ENCODE results near the gene BRIP1.

The BRIP1 gene

GRCh38 chr17:61658183-61658582 lies 205.1 kb downstream of the BRIP1 start:
- Histone ChIP-seq H3K4me1 (ENCODE audit: control insufficient read depth in 1 of 2, insufficient read depth in 2 of 2, low read length in 2 of 2) (no peaks in the 10 kb centered on the region), H3K27me3 (ENCODE audit: low read depth, low read length) (no peaks in the 10 kb centered on the region), H3K27ac (ENCODE audit: low read length) (no peak overlapping the region), H3K36me3 (ENCODE audit: control insufficient read depth in 1 of 2, insufficient read depth in 2 of 2, low read length in 2 of 2) (no peaks in the 10 kb centered on the region), H3K9me3 (ENCODE audit: control insufficient read depth in 1 of 2, low read length in 2 of 2) (peaks cover 0 to 3% of the 10 kb centered on the region in 2 donors), H3K4me3 (ENCODE audit: low read depth in 1 of 2, low read length in 2 of 2) (no peak overlapping the region)

GRCh38 chr17:61657338-61657737 lies 206.0 kb downstream of the BRIP1 start:
- peaks cover 0 to 3% of the 10 kb centered on the region in 2 donors for H3K9me3 ChIP-seq (ENCODE audit: control insufficient read depth in 1 of 2, low read length in 2 of 2)
- H3K36me3 ChIP-seq (ENCODE audit: control insufficient read depth in 1 of 2, insufficient read depth in 2 of 2, low read length in 2 of 2) = no peaks in the 10 kb centered on the region
- H3K4me1 ChIP-seq (ENCODE audit: control insufficient read depth in 1 of 2, insufficient read depth in 2 of 2, low read length in 2 of 2) = no peaks in the 10 kb centered on the region
- H3K27me3 ChIP-seq (ENCODE audit: low read depth, low read length) = no peaks in the 10 kb centered on the region
- no peak overlapping the region for H3K4me3 ChIP-seq (ENCODE audit: low read depth in 1 of 2, low read length in 2 of 2)
- no peak overlapping the region for H3K27ac ChIP-seq (ENCODE audit: low read length)

GRCh38 chr17:61656721-61657217 lies 206.6 kb downstream of the BRIP1 start:
- Histone ChIP-seq H3K4me1 (ENCODE audit: control insufficient read depth in 1 of 2, insufficient read depth in 2 of 2, low read length in 2 of 2) (no peaks in the 10 kb centered on the region), H3K4me3 (ENCODE audit: low read depth in 1 of 2, low read length in 2 of 2) (no peak overlapping the region), H3K27ac (ENCODE audit: low read length) (no peak overlapping the region), H3K36me3 (ENCODE audit: control insufficient read depth in 1 of 2, insufficient read depth in 2 of 2, low read length in 2 of 2) (no peaks in the 10 kb centered on the region), H3K9me3 (ENCODE audit: control insufficient read depth in 1 of 2, low read length in 2 of 2) (peaks cover 0 to 7% of the 10 kb centered on the region in 2 donors), H3K27me3 (ENCODE audit: low read depth, low read length) (no peaks in the 10 kb centered on the region)

GRCh38 chr17:61650749-61651148 lies 212.6 kb downstream of the BRIP1 start:
- Histone ChIP-seq H3K4me1 (ENCODE audit: control insufficient read depth in 1 of 2, insufficient read depth in 2 of 2, low read length in 2 of 2) (no peaks in the 10 kb centered on the region), H3K27me3 (ENCODE audit: low read depth, low read length) (no peaks in the 10 kb centered on the region), H3K4me3 (ENCODE audit: low read depth in 1 of 2, low read length in 2 of 2) (no peak overlapping the region), H3K36me3 (ENCODE audit: control insufficient read depth in 1 of 2, insufficient read depth in 2 of 2, low read length in 2 of 2) (no peaks in the 10 kb centered on the region), H3K27ac (ENCODE audit: low read length) (no peak overlapping the region), H3K9me3 (ENCODE audit: control insufficient read depth in 1 of 2, low read length in 2 of 2) (peaks cover 3 to 20% of the 10 kb centered on the region in 2 donors)

GRCh38 chr17:61648587-61648986 lies 214.7 kb downstream of the BRIP1 start:
- Histone ChIP-seq H3K9me3 (ENCODE audit: control insufficient read depth in 1 of 2, low read length in 2 of 2) (peaks cover 3 to 20% of the 10 kb centered on the region in 2 donors), H3K4me1 (ENCODE audit: control insufficient read depth in 1 of 2, insufficient read depth in 2 of 2, low read length in 2 of 2) (no peaks in the 10 kb centered on the region), H3K36me3 (ENCODE audit: control insufficient read depth in 1 of 2, insufficient read depth in 2 of 2, low read length in 2 of 2) (no peaks in the 10 kb centered on the region), H3K27ac (ENCODE audit: low read length) (no peak overlapping the region), H3K27me3 (ENCODE audit: low read depth, low read length) (no peaks in the 10 kb centered on the region), H3K4me3 (ENCODE audit: low read depth in 1 of 2, low read length in 2 of 2) (no peak overlapping the region)

- Histone ChIP-seq H3K27me3 (ENCODE audit: low read depth, low read length) (no peaks in the 10 kb centered on the region), H3K27ac (ENCODE audit: low read length) (no peak overlapping the region), H3K4me3 (ENCODE audit: low read depth in 1 of 2, low read length in 2 of 2) (no peak overlapping the region), H3K9me3 (ENCODE audit: control insufficient read depth in 1 of 2, low read length in 2 of 2) (peaks cover 3 to 16% of the 10 kb centered on the region in 2 donors), H3K4me1 (ENCODE audit: control insufficient read depth in 1 of 2, insufficient read depth in 2 of 2, low read length in 2 of 2) (no peaks in the 10 kb centered on the region), H3K36me3 (ENCODE audit: control insufficient read depth in 1 of 2, insufficient read depth in 2 of 2, low read length in 2 of 2) (no peaks in the 10 kb centered on the region)
Observed at GRCh38 chr17:61647047-61647446, 216.3 kb downstream of the BRIP1 start.

- no peak overlapping the region for H3K4me3 ChIP-seq (ENCODE audit: low read depth in 1 of 2, low read length in 2 of 2)
- no peak overlapping the region for H3K27ac ChIP-seq (ENCODE audit: low read length)
- H3K4me1 ChIP-seq (ENCODE audit: control insufficient read depth in 1 of 2, insufficient read depth in 2 of 2, low read length in 2 of 2) = no peaks in the 10 kb centered on the region
- no peaks in the 10 kb centered on the region for H3K27me3 ChIP-seq (ENCODE audit: low read depth, low read length)
- H3K9me3 ChIP-seq (ENCODE audit: control insufficient read depth in 1 of 2, low read length in 2 of 2) = peaks cover 3 to 11% of the 10 kb centered on the region in 2 donors
- H3K36me3 ChIP-seq (ENCODE audit: control insufficient read depth in 1 of 2, insufficient read depth in 2 of 2, low read length in 2 of 2) = no peaks in the 10 kb centered on the region
Observed at GRCh38 chr17:61646482-61646881, 216.8 kb downstream of the BRIP1 start.

- Histone ChIP-seq H3K27me3 (ENCODE audit: low read depth, low read length) (no peaks in the 10 kb centered on the region), H3K27ac (ENCODE audit: low read length) (no peak overlapping the region), H3K9me3 (ENCODE audit: control insufficient read depth in 1 of 2, low read length in 2 of 2) (peaks cover 3 to 9% of the 10 kb centered on the region in 2 donors), H3K4me1 (ENCODE audit: control insufficient read depth in 1 of 2, insufficient read depth in 2 of 2, low read length in 2 of 2) (no peaks in the 10 kb centered on the region), H3K36me3 (ENCODE audit: control insufficient read depth in 1 of 2, insufficient read depth in 2 of 2, low read length in 2 of 2) (no peaks in the 10 kb centered on the region), H3K4me3 (ENCODE audit: low read depth in 1 of 2, low read length in 2 of 2) (no peak overlapping the region)
Observed at GRCh38 chr17:61645920-61646319, 217.4 kb downstream of the BRIP1 start.

GRCh38 chr17:61644800-61645774 lies 218.2 kb downstream of the BRIP1 start:
- Histone ChIP-seq H3K36me3 (ENCODE audit: control insufficient read depth in 1 of 2, insufficient read depth in 2 of 2, low read length in 2 of 2) (no peaks in the 10 kb centered on the region), H3K9me3 (ENCODE audit: control insufficient read depth in 1 of 2, low read length in 2 of 2) (peaks cover 0 to 6% of the 10 kb centered on the region in 2 donors)

GRCh38 chr17:61642768-61643167 lies 220.6 kb downstream of the BRIP1 start:
- H3K4me1 ChIP-seq (ENCODE audit: control insufficient read depth in 1 of 2, insufficient read depth in 2 of 2, low read length in 2 of 2) = no peaks in the 10 kb centered on the region
- no peak overlapping the region for H3K27ac ChIP-seq (ENCODE audit: low read length)
- H3K9me3 ChIP-seq (ENCODE audit: control insufficient read depth in 1 of 2, low read length in 2 of 2) = no peaks in the 10 kb centered on the region
- no peak overlapping the region for H3K4me3 ChIP-seq (ENCODE audit: low read depth in 1 of 2, low read length in 2 of 2)
- H3K36me3 ChIP-seq (ENCODE audit: control insufficient read depth in 1 of 2, insufficient read depth in 2 of 2, low read length in 2 of 2) = no peaks in the 10 kb centered on the region
- H3K27me3 ChIP-seq (ENCODE audit: low read depth, low read length) = no peaks in the 10 kb centered on the region

More at GRCh38 chr17:61644800-61645774, 218.2 kb downstream of the BRIP1 start:
- Histone ChIP-seq H3K4me1 (ENCODE audit: control insufficient read depth in 1 of 2, insufficient read depth in 2 of 2, low read length in 2 of 2) (no peaks in the 10 kb centered on the region), H3K27me3 (ENCODE audit: low read depth, low read length) (no peaks in the 10 kb centered on the region), H3K27ac (ENCODE audit: low read length) (no peak overlapping the region), H3K4me3 (ENCODE audit: low read depth in 1 of 2, low read length in 2 of 2) (no peak overlapping the region)

GRCh38 chr17:61641715-61642114 lies 221.6 kb downstream of the BRIP1 start:
- no peaks in the 10 kb centered on the region for H3K4me1 ChIP-seq (ENCODE audit: control insufficient read depth in 1 of 2, insufficient read depth in 2 of 2, low read length in 2 of 2)
- H3K9me3 ChIP-seq (ENCODE audit: control insufficient read depth in 1 of 2, low read length in 2 of 2) = no peaks in the 10 kb centered on the region
- no peak overlapping the region for H3K27ac ChIP-seq (ENCODE audit: low read length)
- no peaks in the 10 kb centered on the region for H3K36me3 ChIP-seq (ENCODE audit: control insufficient read depth in 1 of 2, insufficient read depth in 2 of 2, low read length in 2 of 2)
- H3K4me3 ChIP-seq (ENCODE audit: low read depth in 1 of 2, low read length in 2 of 2) = no peak overlapping the region
- H3K27me3 ChIP-seq (ENCODE audit: low read depth, low read length) = no peaks in the 10 kb centered on the region

All from muscle layer of duodenum (tissue), 2 donors.